GM10266 (cell line): Measurements from ENCODE around the gene FOXJ2.
"Not testable (repeated sequence)": the region's sequence is repeated elsewhere in the genome, so short reads cannot be mapped to it uniquely, and the experiment has no call there.

Experiments
- DNase-seq: peaks from one replicate; pipeline ENCODE4 v3.0.0; 2012; ENCODE audit errors: extremely low spot score
- CTCF ChIP-seq: IDR thresholded peaks from 2 replicates; pipeline ENCODE4 v1.5.1; 2012; ENCODE audit warnings: mild to moderate bottlenecking, low read depth; ENCODE audit not compliant: control insufficient read depth, insufficient read depth; ENCODE audit errors: missing control alignments

The FOXJ2 gene

GRCh38 chr12:8032242-8033152, at the start of gene FOXJ2:
FOXJ2 (plus strand) TSS chr12:8032716; CDS start chr12:8039833, 7,117 bp downstream.
- peak; percentile 9 for TF ChIP-seq CTCF
- peak; percentile 84 for DNase-seq

GRCh38 chr12:7983019-7983418, 49.5 kb upstream of the FOXJ2 start:
- DNase-seq = not testable (repeated sequence)

GRCh38 chr12:7983460-7983859, 49.1 kb upstream of the FOXJ2 start:
- DNase-seq = not testable (repeated sequence)

GRCh38 chr12:7984900-7985299, 47.6 kb upstream of the FOXJ2 start:
- no peak for DNase-seq
- no peak for TF ChIP-seq CTCF

GRCh38 chr12:7985802-7986418, 46.6 kb upstream of the FOXJ2 start:
- no peak for TF ChIP-seq CTCF
- DNase-seq = no peak

- no peak for DNase-seq
- no peak for TF ChIP-seq CTCF
Measured at GRCh38 chr12:7989827-7990491, 42.6 kb upstream of the FOXJ2 start.

- DNase-seq = no peak
- TF ChIP-seq CTCF = no peak
Measured at GRCh38 chr12:7991535-7991934, 41.0 kb upstream of the FOXJ2 start.

- no peak for DNase-seq
- no peak for TF ChIP-seq CTCF
Measured at GRCh38 chr12:7994731-7995205, 37.7 kb upstream of the FOXJ2 start.
